Thyroid gland (tissue), 4 donors: ENCODE results near the gene TSKU.

Experiments
- POLR2A ChIP-seq, 2 donors: fragments of 450-650 bp; IDR thresholded peaks; one replicate each; pipeline ENCODE4 v1.6.1; 2017; ENCODE audit warnings: antibody characterized with exemption in 2 of 2, mild to moderate bottlenecking in 2 of 2, moderate library complexity in 1 of 2
- TF ChIP-seq, protein P1 (sequence below), 6 experiments: fragments of 200-600 bp in 3 of 6; fragments of 450-650 bp in 3 of 6; sonication (generic) in 3 of 6; IDR thresholded peaks; one replicate each; pipeline ENCODE4 v1.5.1; 2016 to 2019; ENCODE audit warnings: antibody characterized with exemption in 6 of 6, mild to moderate bottlenecking in 2 of 6, inconsistent platforms in 1 of 6, moderate library complexity in 1 of 6

DNA sequence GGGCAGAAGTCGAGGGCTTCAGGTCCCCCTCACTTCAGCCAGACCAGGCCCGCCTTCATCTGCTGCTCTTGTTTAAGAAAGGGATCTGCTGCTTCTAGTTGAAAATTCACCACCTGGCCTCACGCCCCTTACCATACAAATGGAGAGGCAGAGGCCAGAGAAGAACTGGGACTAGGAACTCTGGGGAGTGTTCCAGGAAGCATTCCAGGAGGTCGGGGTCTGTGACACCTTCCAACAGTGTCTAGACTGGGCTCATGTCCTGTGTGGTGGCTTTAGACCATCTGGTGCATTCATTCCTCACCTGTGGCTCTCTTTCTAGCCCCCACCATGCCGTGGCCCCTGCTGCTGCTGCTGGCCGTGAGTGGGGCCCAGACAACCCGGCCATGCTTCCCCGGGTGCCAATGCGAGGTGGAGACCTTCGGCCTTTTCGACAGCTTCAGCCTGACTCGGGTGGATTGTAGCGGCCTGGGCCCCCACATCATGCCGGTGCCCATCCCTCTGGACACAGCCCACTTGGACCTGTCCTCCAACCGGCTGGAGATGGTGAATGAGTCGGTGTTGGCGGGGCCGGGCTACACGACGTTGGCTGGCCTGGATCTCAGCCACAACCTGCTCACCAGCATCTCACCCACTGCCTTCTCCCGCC is 12.3 kb downstream of the TSKU start:
- TF ChIP-seq, protein P1, sequence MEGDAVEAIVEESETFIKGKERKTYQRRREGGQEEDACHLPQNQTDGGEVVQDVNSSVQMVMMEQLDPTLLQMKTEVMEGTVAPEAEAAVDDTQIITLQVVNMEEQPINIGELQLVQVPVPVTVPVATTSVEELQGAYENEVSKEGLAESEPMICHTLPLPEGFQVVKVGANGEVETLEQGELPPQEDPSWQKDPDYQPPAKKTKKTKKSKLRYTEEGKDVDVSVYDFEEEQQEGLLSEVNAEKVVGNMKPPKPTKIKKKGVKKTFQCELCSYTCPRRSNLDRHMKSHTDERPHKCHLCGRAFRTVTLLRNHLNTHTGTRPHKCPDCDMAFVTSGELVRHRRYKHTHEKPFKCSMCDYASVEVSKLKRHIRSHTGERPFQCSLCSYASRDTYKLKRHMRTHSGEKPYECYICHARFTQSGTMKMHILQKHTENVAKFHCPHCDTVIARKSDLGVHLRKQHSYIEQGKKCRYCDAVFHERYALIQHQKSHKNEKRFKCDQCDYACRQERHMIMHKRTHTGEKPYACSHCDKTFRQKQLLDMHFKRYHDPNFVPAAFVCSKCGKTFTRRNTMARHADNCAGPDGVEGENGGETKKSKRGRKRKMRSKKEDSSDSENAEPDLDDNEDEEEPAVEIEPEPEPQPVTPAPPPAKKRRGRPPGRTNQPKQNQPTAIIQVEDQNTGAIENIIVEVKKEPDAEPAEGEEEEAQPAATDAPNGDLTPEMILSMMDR (IDR thresholded peaks at IDR 0.05): no peak
- no peak for TF ChIP-seq POLR2A (IDR thresholded peaks at IDR 0.05)
